ENCODE data around the gene CRACR2A. TPM values are rescaled to one million over a fixed set of nuclear protein-coding genes. Genes with fewer than 3 reads are reported as not detected.

CRACR2A gene
- total and polyA plus RNA-seq, 4 donors, result 1.4 to 10.2 (median 5.5) TPM

DNA sequence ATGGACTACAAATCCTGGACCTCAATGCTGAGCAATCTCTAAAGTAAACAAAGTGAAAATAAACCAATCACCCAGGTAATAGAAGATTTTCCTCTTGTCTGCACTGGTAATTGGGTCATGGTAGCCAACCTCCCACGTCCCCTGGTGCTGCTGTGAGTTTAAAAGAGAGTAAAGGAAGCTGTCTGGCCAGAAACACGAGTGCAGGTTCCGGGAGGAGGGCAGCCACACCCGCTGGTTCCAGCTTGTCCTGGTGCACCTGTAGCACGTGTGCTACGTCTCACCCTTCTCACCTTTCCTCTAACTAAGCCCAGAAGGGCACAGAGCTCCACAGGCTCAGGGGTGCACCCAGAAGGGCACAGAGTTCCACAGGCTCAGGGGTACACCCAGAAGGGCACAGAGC lies 5.4 kb downstream of the CRACR2A start:
- H3K4me3 ChIP-seq, result no peak overlapping the region
- no peak overlapping the region for H3K27ac ChIP-seq (ENCODE audit: low read depth in 1 of 2, low read length in 1 of 2)
- H3K9ac ChIP-seq (ENCODE audit: insufficient read depth in 1 of 2, low read length in 2 of 2), result no peak overlapping the region
- peaks cover 0 to 2% (median 0%) of the 10 kb centered on the region in 4 donors for H3K9me3 ChIP-seq (ENCODE audit: control insufficient read depth in 4 of 4, insufficient read depth in 3 of 4, low read length in 3 of 4)
- ATAC-seq (ENCODE audit: insufficient read depth, low FRiP score), result no peak
- H3K4me1 ChIP-seq (ENCODE audit: control insufficient read depth in 5 of 5, insufficient read depth in 5 of 5, low read length in 5 of 5), result peaks cover 0 to 8% (median 3%) of the 10 kb centered on the region in 5 donors
- no peaks in the 10 kb centered on the region for H3K27me3 ChIP-seq (ENCODE audit: control insufficient read depth in 3 of 3, insufficient read depth in 3 of 3, low read length in 2 of 3)
- 66 to 67% methylated on average over 6 of the region's 6 CpGs for WGBS, 2 donors
- H3K36me3 ChIP-seq (ENCODE audit: control insufficient read depth in 4 of 4, insufficient read depth in 4 of 4, low read length in 4 of 4), result no peaks in the 10 kb centered on the region
- no peak for DNase-seq
- TF ChIP-seq, protein P1, sequence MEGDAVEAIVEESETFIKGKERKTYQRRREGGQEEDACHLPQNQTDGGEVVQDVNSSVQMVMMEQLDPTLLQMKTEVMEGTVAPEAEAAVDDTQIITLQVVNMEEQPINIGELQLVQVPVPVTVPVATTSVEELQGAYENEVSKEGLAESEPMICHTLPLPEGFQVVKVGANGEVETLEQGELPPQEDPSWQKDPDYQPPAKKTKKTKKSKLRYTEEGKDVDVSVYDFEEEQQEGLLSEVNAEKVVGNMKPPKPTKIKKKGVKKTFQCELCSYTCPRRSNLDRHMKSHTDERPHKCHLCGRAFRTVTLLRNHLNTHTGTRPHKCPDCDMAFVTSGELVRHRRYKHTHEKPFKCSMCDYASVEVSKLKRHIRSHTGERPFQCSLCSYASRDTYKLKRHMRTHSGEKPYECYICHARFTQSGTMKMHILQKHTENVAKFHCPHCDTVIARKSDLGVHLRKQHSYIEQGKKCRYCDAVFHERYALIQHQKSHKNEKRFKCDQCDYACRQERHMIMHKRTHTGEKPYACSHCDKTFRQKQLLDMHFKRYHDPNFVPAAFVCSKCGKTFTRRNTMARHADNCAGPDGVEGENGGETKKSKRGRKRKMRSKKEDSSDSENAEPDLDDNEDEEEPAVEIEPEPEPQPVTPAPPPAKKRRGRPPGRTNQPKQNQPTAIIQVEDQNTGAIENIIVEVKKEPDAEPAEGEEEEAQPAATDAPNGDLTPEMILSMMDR (IDR thresholded peaks at IDR 0.05; ENCODE audit: control extremely low read depth, extremely low read depth), result no peak

DNA sequence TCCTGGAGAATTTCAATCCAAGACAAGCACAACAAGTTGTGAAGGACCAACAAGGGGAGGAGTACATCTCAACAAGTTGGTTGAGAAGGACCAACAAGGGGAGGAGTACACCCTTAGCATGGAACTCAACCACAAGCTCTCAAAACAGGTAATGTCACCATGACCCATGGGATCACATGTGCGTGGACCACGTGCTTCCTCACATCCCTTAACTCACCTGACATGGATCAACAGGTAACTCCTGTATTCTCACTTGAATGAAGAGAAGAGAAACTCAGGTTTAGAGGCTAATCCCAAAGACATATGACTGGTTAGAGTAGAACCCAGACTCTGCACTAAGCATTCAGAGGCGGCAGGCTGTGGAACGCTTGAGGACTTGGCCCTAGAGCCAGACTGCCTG lies 6.2 kb downstream of the CRACR2A start:
- H3K9me3 ChIP-seq (ENCODE audit: control insufficient read depth in 4 of 4, insufficient read depth in 3 of 4, low read length in 3 of 4), result peaks cover 0 to 2% (median 0%) of the 10 kb centered on the region in 4 donors
- no peaks in the 10 kb centered on the region for H3K27me3 ChIP-seq (ENCODE audit: control insufficient read depth in 3 of 3, insufficient read depth in 3 of 3, low read length in 2 of 3)
- TF ChIP-seq, protein P1 (IDR thresholded peaks at IDR 0.05; ENCODE audit: control extremely low read depth, extremely low read depth), result no peak
- no peak overlapping the region for H3K9ac ChIP-seq (ENCODE audit: insufficient read depth in 1 of 2, low read length in 2 of 2)
- no peaks in the 10 kb centered on the region for H3K36me3 ChIP-seq (ENCODE audit: control insufficient read depth in 4 of 4, insufficient read depth in 4 of 4, low read length in 4 of 4)
- H3K4me1 ChIP-seq (ENCODE audit: control insufficient read depth in 5 of 5, insufficient read depth in 5 of 5, low read length in 5 of 5), result peaks cover 0 to 4% (median 0%) of the 10 kb centered on the region in 5 donors
- H3K4me3 ChIP-seq, result no peak overlapping the region
- no peak for DNase-seq
- 97 to 98% methylated on average over 4 of the region's 4 CpGs for WGBS, 2 donors
- H3K27ac ChIP-seq (ENCODE audit: low read depth in 1 of 2, low read length in 1 of 2), result no peak overlapping the region
- no peak for ATAC-seq (ENCODE audit: insufficient read depth, low FRiP score)

DNA sequence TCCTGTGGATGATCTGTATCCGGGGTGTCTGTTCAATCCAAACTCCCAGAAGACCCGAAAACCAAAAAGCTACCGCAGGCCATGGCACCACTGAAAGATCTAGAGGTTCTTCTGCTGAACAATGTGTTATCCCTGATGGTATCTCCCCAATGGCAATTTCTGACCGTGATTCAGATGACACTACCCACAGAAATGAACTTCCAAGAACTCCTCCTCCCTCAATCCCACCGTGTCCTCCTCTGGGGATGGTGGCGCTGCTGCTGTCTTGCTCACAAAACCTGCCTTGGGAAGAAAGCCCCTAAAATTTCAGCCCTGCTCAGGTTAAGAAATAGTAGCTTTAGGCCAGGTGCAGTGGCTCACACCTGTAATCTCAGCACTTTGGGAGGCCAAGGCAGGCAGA lies 7.8 kb downstream of the CRACR2A start:
- 92 to 96% methylated on average over 6 of the region's 6 CpGs for WGBS, 2 donors
- TF ChIP-seq, protein P1 (IDR thresholded peaks at IDR 0.05; ENCODE audit: control extremely low read depth, extremely low read depth), result no peak
- H3K4me1 ChIP-seq (ENCODE audit: control insufficient read depth in 5 of 5, insufficient read depth in 5 of 5, low read length in 5 of 5), result peaks cover 0 to 4% (median 0%) of the 10 kb centered on the region in 5 donors
- ATAC-seq (ENCODE audit: insufficient read depth, low FRiP score) (no peak), DNase-seq (no peak)
- H3K27ac ChIP-seq (ENCODE audit: low read depth in 1 of 2, low read length in 1 of 2), result no peak overlapping the region
- H3K27me3 ChIP-seq (ENCODE audit: control insufficient read depth in 3 of 3, insufficient read depth in 3 of 3, low read length in 2 of 3), result no peaks in the 10 kb centered on the region
- no peaks in the 10 kb centered on the region for H3K36me3 ChIP-seq (ENCODE audit: control insufficient read depth in 4 of 4, insufficient read depth in 4 of 4, low read length in 4 of 4)
- no peak overlapping the region for H3K9ac ChIP-seq (ENCODE audit: insufficient read depth in 1 of 2, low read length in 2 of 2)
- peaks cover 0 to 2% (median 0%) of the 10 kb centered on the region in 4 donors for H3K9me3 ChIP-seq (ENCODE audit: control insufficient read depth in 4 of 4, insufficient read depth in 3 of 4, low read length in 3 of 4)
- no peak overlapping the region for H3K4me3 ChIP-seq
